ENCODE results near the gene PARK7.

DNA sequence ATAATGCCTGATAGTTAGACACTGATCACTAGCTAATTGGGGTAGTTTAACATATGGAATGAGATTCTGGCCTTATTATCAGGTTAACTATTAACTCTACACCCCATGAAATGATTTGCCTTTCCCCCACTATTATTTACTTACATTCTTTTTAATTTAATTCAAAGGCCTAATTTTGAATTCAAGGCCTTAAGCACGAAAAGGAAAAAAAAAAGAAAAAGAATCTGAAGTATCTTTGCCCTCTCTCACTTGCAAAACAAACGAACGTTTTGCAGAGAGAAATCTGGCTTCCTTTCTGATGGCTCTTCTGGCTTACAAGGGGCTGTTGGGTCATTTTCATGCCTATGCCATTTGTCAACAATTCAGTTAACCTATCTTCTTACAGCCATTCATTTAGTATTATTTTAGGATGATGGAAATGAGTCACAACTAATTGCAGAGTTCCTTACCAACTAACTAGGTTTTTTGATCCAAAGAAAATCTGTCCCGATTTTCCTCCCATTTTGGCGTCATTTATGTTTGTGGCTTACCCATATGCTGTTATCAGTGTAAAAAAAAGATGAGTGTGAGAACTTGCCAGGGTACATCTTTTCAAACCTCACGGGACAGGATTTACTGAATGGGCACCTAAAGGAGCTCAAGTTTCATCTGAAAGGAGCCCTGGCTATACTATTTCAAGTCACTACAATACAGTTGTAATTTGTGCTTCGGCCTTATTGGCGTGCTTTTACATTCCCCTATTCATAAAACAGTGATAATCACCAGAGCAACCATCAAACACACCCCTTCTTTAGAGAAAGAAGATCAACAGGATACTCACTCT is 66.4 kb downstream of the PARK7 start:
- TF ChIP-seq, protein P1, sequence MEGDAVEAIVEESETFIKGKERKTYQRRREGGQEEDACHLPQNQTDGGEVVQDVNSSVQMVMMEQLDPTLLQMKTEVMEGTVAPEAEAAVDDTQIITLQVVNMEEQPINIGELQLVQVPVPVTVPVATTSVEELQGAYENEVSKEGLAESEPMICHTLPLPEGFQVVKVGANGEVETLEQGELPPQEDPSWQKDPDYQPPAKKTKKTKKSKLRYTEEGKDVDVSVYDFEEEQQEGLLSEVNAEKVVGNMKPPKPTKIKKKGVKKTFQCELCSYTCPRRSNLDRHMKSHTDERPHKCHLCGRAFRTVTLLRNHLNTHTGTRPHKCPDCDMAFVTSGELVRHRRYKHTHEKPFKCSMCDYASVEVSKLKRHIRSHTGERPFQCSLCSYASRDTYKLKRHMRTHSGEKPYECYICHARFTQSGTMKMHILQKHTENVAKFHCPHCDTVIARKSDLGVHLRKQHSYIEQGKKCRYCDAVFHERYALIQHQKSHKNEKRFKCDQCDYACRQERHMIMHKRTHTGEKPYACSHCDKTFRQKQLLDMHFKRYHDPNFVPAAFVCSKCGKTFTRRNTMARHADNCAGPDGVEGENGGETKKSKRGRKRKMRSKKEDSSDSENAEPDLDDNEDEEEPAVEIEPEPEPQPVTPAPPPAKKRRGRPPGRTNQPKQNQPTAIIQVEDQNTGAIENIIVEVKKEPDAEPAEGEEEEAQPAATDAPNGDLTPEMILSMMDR (IDR thresholded peaks at IDR 0.05) = no peak
- no peak for TF ChIP-seq POLR2A (IDR thresholded peaks at IDR 0.05)

Measured in right lobe of liver (tissue), 4 donors.